ENCODE data around the gene TTC7B.

TTC7B gene

DNA sequence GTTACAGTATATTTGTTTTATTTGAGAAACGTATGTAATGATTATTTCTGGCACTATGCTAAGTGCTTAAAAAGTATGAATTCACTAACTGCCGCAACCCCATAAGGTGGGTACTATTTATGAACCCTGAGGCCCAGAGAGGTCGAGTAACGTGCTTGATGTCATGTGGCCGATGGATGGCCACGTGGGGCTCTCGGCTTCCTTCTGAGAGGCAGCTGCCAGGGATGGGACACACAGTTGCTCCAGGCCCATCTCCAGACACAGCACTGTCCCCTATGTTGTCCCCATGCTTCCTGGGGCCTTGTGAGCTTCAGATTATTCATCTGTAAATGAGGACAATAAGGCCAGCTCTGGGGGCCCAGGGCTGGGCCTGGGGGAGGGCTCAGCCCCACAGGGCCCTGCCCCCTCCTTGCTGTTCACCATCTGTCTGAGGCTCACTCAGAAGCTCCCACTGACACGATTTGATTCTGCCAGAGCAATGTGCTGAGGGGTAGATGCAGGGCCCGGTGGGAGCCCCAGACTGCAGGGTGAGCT lies 304.4 kb downstream of the TTC7B start:
- TF ChIP-seq MAX (IDR thresholded peaks at IDR 0.05): no peak
- no peak for TF ChIP-seq YY1 (IDR thresholded peaks at IDR 0.05; ENCODE audit: low read depth)
- no peak for TF ChIP-seq TAF1 (IDR thresholded peaks at IDR 0.05; ENCODE audit: low read depth)
- no peak for TF ChIP-seq EP300 (IDR thresholded peaks at IDR 0.05; ENCODE audit: borderline replicate concordance)
- no peak for TF ChIP-seq FOXM1 (IDR thresholded peaks at IDR 0.05; ENCODE audit: borderline replicate concordance, low read depth)
- TF ChIP-seq TCF12 (IDR thresholded peaks at IDR 0.05; ENCODE audit: low read depth): no peak
- no peak for TF ChIP-seq REST (IDR thresholded peaks at IDR 0.05; ENCODE audit: low read depth)
- no peak for TF ChIP-seq CEBPB (IDR thresholded peaks at IDR 0.05)
- TF ChIP-seq NFIC (IDR thresholded peaks at IDR 0.05): no peak
- TF ChIP-seq EGR1 (IDR thresholded peaks at IDR 0.05): no peak
- TF ChIP-seq CREB1 (IDR thresholded peaks at IDR 0.05; ENCODE audit: low read depth): no peak
- no peak for TF ChIP-seq RAD21 (IDR thresholded peaks at IDR 0.05; ENCODE audit: low read depth)
- TF ChIP-seq ZBTB7A (IDR thresholded peaks at IDR 0.05; ENCODE audit: low read depth): no peak
- no peak for TF ChIP-seq TEAD4 (IDR thresholded peaks at IDR 0.05)
- TF ChIP-seq, protein P1, sequence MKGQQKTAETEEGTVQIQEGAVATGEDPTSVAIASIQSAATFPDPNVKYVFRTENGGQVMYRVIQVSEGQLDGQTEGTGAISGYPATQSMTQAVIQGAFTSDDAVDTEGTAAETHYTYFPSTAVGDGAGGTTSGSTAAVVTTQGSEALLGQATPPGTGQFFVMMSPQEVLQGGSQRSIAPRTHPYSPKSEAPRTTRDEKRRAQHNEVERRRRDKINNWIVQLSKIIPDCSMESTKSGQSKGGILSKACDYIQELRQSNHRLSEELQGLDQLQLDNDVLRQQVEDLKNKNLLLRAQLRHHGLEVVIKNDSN (IDR thresholded peaks at IDR 0.05): no peak

DNA sequence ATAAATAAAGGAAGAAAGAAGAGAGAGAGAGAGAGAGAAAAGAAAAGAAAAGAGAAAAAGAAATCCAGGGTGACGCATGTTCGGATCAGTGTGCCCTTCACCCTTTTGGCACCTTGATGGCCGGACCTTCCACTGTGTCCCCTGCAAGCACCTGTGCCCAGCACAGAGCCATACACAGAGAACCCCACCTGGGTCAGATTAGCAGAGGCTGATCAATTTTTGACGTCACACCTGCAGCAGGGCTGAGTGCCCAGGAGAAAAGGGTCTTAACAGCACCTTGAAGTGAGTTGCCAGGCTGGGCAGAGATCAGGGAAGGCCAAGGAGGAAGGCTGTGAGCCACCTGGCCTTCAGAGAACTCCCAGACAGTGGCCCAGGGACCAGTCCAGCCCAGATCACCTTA lies 305.0 kb downstream of the TTC7B start:
- TF ChIP-seq, protein P1 (IDR thresholded peaks at IDR 0.05): no peak
- TF ChIP-seq CREB1 (IDR thresholded peaks at IDR 0.05; ENCODE audit: low read depth): no peak
- no peak for TF ChIP-seq EGR1 (IDR thresholded peaks at IDR 0.05)
- TF ChIP-seq TAF1 (IDR thresholded peaks at IDR 0.05; ENCODE audit: low read depth): no peak
- TF ChIP-seq REST (IDR thresholded peaks at IDR 0.05; ENCODE audit: low read depth): no peak
- no peak for TF ChIP-seq CEBPB (IDR thresholded peaks at IDR 0.05)
- TF ChIP-seq FOXM1 (IDR thresholded peaks at IDR 0.05; ENCODE audit: borderline replicate concordance, low read depth): no peak
- no peak for TF ChIP-seq TCF12 (IDR thresholded peaks at IDR 0.05; ENCODE audit: low read depth)
- no peak for TF ChIP-seq ZBTB7A (IDR thresholded peaks at IDR 0.05; ENCODE audit: low read depth)
- TF ChIP-seq RAD21 (IDR thresholded peaks at IDR 0.05; ENCODE audit: low read depth): no peak

GRCh38 chr14:90510159-90510558 lies 306.1 kb downstream of the TTC7B start:
- TF ChIP-seq NFIC (IDR thresholded peaks at IDR 0.05) (peak; percentile 72), TCF12 (IDR thresholded peaks at IDR 0.05; ENCODE audit: low read depth) (peak; percentile 55; the same call in 1 of the 2 replicates), REST (IDR thresholded peaks at IDR 0.05; ENCODE audit: low read depth) (no peak), TEAD4 (IDR thresholded peaks at IDR 0.05) (no peak), ZBTB7A (IDR thresholded peaks at IDR 0.05; ENCODE audit: low read depth) (no peak), RAD21 (IDR thresholded peaks at IDR 0.05; ENCODE audit: low read depth) (peak; percentile 10; the same call in 1 of the 2 replicates), MAX (IDR thresholded peaks at IDR 0.05) (peak; percentile 86), EGR1 (IDR thresholded peaks at IDR 0.05) (peak; percentile 31; the same call in 1 of the 2 replicates), EP300 (IDR thresholded peaks at IDR 0.05; ENCODE audit: borderline replicate concordance) (peak; percentile 35; the same call in 1 of the 2 replicates), FOXM1 (IDR thresholded peaks at IDR 0.05; ENCODE audit: borderline replicate concordance, low read depth) (no peak)
- TF ChIP-seq, protein P1 (IDR thresholded peaks at IDR 0.05): peak; percentile 77

DNA sequence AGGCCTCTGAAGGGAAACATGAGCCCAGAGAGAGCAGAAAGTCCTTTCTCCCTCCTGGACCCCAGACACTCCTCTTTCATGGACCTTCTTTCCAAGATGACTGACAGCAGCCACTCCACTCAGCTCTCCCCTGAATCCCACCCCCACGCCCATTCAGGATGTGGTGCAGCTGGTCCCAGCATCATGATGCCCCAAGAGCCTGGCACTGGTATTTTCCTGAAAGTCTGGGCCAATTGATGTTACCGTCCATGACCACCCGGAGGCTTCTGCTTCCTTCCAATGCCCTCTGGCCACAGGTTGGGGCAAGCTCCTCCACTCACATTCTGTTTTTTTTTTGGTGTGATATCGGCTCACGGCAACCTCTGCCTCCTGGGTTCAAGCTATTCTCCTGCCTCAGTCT lies 306.8 kb downstream of the TTC7B start:
- TF ChIP-seq, protein P1 (IDR thresholded peaks at IDR 0.05): no peak
- TF ChIP-seq CEBPB (IDR thresholded peaks at IDR 0.05): no peak
- no peak for TF ChIP-seq RAD21 (IDR thresholded peaks at IDR 0.05; ENCODE audit: low read depth)
- TF ChIP-seq TCF12 (IDR thresholded peaks at IDR 0.05; ENCODE audit: low read depth): no peak
- no peak for TF ChIP-seq MAX (IDR thresholded peaks at IDR 0.05)
- TF ChIP-seq TEAD4 (IDR thresholded peaks at IDR 0.05): no peak
- no peak for TF ChIP-seq YY1 (IDR thresholded peaks at IDR 0.05; ENCODE audit: low read depth)
- TF ChIP-seq ZBTB7A (IDR thresholded peaks at IDR 0.05; ENCODE audit: low read depth): no peak
